NCI-H460 (cell line): Measurements from ENCODE around the gene RNF41. TPM values are rescaled to one million over a fixed set of nuclear protein-coding genes. Genes with fewer than 3 reads are reported as not detected.
A peak's percentile ranks its signal among the peaks of the same experiment; 100 is the strongest.
"Not testable (repeated sequence)": the region's sequence is repeated elsewhere in the genome, so short reads cannot be mapped to it uniquely, and the experiment has no call there.

Source experiments
- DNase-seq: peaks from one replicate; pipeline ENCODE4 v3.0.0-alpha.2; 2016; ENCODE audit warnings: low read depth; ENCODE audit errors: extremely low read depth
- total RNA-seq: library from RNA; depleted of rRNA; stranded (reverse); fragments of >200 nt; shearing (Covaris generic); gene quantifications from 2 replicates; pipeline ENCODE4 v1.2.3, GENCODE V29; 2014

Gene RNF41
- total RNA-seq, 1 experiment from 2014 or later, result 102 TPM

- DNase-seq, result no peak
Observed at GRCh38 chr12:56186957-56187356, 34.8 kb downstream of the RNF41 start.

GRCh38 chr12:56178347-56178746 is 43.4 kb downstream of the RNF41 start:
- DNase-seq, result no peak

DNA sequence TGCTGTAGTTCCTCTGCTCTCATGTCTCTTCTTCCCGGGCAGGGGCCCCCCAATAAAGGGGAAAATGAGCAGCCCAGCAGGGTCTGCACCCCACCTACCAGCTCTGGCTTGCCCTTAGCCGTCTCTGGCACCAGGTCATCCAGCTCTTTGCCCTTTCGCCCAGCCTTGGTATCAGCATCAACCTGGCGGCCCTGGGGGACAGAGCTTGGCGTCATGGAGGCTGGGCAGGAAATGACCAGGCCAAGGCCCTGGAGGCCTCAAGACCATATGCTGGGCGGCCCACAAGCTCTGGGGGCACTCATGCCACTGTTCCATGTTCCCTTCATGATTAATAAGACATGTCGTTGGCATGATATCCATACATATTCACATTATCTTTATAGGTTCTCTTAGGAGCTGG is 48.9 kb downstream of the RNF41 start:
- DNase-seq, result no peak

DNA sequence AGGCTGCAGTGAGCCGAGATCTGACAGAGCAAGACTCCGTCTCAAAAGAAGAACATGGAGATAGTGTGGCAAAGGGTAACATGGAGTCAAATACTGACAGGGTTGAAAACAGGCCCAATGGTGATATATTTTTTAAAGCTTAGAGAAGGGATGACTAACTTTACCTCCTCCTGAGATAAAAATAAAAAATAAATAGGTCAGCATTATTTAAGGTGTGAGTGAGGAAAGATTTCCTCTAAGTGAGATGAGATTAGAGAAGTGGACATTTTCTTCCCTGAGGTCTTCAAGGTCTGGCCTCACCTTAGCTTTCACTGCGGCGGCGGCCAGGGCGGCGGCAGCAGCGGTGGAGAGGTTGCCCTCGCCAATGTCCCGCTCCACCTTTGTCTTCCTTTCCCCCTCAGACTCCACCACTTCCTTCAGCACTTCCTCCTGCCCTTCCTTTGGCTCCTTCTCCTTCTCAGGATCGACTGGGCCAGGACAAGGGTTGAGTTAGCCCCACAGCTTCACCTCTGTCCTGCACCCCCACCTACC is 52.4 kb downstream of the RNF41 start:
- no peak for DNase-seq

GRCh38 chr12:56165369-56165768 is 56.4 kb downstream of the RNF41 start:
- no peak for DNase-seq

GRCh38 chr12:56164345-56164729 is 57.4 kb downstream of the RNF41 start:
- no peak for DNase-seq

- no peak for DNase-seq
Observed at GRCh38 chr12:56163533-56164344, 58.0 kb downstream of the RNF41 start.

DNA sequence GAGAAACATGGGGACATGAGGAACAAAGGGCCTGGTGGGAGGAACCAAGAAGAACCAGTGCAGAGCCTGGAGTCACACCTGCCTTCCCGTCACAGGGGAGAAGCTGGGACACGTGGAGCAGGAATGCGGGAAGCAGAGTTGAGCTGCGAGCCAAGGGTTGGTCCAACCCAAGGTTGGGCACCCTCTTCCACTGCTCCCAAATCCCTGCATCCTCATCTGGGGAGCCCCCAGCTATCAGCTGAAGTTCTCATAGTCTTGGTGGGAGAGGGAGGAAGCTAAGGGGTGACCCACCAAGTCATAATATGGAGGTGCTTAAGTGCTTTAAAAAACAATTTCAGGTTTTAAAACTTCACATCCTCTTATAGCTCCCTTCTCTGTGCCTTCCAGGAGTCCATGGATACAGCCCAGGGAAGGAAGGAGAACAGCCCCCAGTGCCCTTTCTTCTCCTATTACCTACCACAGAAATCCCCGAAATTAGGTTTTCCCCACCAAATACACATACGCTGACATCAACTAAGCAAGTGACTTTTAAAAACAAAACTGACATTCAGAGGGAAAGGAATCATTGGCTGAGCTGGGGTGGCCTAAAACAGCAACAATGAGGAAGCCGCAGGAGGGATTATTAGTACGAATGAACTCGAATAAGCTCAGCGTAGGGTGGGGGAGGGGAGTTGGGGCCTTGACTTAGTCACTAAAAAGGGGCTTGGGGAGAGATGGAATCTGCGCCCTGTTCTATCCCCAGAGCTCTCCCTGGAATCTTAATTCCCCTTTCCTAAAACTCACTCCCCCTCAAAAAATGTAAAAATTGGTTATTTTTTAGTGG is 59.0 kb downstream of the RNF41 start:
- DNase-seq, result no peak

GRCh38 chr12:56161690-56162351 is 59.9 kb downstream of the RNF41 start:
- DNase-seq, result no peak

GRCh38 chr12:56160894-56161689 is 60.6 kb downstream of the RNF41 start:
- DNase-seq, result no peak

DNA sequence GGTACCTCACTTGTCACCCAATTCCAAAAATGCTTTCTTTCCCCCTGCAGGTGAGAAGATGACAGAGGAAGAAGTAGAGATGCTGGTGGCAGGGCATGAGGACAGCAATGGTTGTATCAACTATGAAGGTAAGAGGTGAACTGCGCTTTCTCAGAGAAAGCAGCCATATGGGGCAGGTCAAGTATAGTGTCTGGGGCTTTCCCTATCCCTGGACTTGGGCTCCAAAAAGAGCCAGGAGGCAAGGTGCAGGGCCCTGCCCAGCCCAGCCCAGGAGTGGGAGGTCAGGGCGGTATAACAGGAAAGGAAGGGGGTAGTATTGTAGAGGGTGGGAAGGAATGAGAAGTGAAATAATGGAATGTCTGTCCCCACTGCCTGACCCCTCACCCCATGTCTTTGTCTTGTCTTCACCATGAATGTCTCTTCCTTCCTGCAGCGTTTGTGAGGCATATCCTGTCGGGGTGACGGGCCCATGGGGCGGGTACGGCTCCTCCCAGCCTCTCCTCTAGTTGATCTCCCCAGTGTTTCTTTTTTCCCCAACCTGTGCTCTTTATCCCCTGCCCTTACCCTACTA is 61.4 kb downstream of the RNF41 start:
- no peak for DNase-seq

DNA sequence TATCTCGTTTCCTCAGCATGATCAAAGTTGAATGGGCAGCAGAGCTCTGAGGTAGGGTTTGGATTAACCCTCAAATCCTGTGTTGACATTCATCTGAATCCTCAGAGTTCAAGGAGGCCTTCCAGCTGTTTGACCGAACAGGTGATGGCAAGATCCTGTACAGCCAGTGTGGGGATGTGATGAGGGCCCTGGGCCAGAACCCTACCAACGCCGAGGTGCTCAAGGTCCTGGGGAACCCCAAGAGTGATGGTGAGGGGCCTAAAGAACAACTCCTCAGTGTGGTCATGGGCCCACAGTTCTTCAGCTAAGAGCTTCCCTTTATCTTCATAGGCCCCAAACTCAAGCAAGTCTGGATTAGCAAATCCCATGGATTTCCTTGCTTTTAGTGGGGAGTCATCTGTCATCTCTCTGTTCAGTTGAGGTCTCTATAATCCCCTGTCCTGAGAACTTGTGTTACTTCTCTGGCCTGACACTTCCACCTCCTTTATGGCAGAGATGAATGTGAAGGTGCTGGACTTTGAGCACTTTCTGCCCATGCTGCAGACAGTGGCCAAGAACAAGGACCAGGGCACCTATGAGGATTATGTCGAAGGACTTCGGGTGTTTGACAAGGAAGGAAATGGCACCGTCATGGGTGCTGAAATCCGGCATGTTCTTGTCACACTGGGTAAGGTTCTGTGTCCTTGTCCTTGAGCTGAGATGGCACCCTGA is 62.1 kb downstream of the RNF41 start:
- no peak for DNase-seq

DNA sequence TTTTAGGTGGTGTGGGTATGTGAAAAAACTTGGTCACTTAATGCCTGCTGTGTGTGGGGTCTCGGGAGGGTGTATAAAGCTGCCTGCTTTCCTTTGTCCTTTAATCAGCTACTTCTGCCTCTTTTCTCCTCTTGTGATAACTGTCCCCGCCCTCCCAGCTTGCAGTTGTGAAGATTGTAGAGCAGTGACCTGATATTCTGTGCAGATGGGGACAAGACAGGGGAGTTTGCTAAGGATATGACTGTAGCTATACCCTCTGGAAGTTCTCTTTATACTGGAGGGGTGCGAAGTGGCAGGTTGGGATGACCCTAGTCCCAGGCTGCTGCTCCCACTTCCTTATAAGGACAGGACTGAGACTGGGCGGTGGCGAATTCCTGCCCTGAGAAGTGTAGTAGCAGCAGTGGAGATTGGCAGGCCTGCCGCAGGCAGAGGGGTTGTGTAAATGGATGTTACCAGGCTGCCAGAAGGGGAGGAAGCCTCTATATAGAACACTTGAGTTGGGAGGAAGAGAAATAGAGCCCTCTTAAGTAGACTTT is 62.7 kb downstream of the RNF41 start:
- peak; percentile 52 for DNase-seq

GRCh38 chr12:56158029-56158925 is 63.4 kb downstream of the RNF41 start, which contains the start of gene MYL6:
TSS of gene MYL6 (plus strand) at chr12:56158359. CDS start at chr12:56158402, 43 bp downstream.
- DNase-seq, result peak; percentile 99

GRCh38 chr12:56157201-56158028 is 64.3 kb downstream of the RNF41 start:
- DNase-seq, result peak; percentile 54

GRCh38 chr12:56156464-56157200 is 65.1 kb downstream of the RNF41 start:
- DNase-seq, result not testable (repeated sequence)
